ENCODE data around the gene RHBDD1. TPM values are rescaled to one million over a fixed set of nuclear protein-coding genes. Genes with fewer than 3 reads are reported as not detected.

RHBDD1 gene
- total and polyA plus RNA-seq, 9 donors = 11.5 to 95.8 (median 49.5) TPM

DNA sequence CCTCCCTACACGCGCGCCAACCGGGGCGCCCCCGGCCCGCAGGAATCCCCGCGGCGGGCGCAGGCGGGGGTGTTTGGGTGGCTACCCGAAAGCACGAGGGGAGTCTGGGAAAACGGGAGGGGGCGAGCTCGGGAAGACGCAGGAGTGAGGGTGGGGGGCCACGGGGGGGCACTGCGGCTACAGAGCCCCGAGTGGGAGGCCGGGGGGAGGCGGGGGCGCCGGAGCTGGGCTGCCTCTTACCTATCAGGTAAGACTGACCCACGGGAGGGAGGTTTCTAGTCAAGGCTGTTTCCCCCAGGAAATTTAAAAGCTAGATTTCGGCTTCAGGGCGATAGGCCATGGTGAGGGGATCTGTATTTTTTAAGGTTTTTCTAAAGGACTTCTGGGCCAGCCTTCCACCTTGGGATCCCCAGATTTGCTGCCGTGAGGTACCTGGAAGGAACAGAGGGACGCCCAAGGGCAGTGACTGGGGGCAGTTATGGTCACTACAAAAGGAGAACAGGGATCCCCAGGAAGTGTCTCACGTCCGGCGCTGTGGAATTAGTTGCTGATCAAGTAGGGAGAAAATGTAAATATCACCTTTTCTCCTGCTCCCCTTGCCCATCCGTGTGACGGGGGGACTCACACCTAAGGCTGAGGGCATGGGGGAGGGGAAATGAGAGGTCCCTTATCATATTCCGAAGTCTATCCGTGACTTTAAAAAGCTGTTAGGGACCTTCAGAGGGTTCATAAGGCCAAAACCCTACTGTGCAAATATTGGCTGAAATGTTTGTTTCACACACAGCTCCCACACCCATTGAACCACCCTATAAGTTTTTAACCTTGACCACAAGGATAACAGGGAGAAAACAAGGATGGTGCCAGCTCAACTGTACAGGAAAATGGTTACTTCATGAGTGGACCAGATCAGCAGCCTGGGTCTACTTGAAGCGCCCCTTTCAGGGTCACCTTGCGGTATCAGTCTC lies 35.6 kb upstream of the RHBDD1 start:
- no peaks in the 10 kb centered on the region for H3K36me3 ChIP-seq
- peak overlapping the region; percentile 90 to 96 for H3K27ac ChIP-seq
- peak overlapping the region; percentile 93 for H3K4me3 ChIP-seq
- peaks cover 1% of the 10 kb centered on the region for H3K4me1 ChIP-seq (ENCODE audit: insufficient read depth)
- intact Hi-C loops (cut with DNase I) = loop anchor here (2.0 to 10.0 kb wide), 19 partner anchors 48 to 1133 kb away; no protein-coding TSS in a partner anchor
- no peaks in the 10 kb centered on the region for H3K27me3 ChIP-seq
- no peaks in the 10 kb centered on the region for H3K9me3 ChIP-seq
- WGBS, 3 donors = 1 to 3% (median 3%) methylated on average over 38 to 39 of the region's 39 CpGs
- no peak for TF ChIP-seq POLR2A (IDR thresholded peaks at IDR 0.05)
- TF ChIP-seq EP300 (IDR thresholded peaks at IDR 0.05) = no peak
- TF ChIP-seq, protein P1, sequence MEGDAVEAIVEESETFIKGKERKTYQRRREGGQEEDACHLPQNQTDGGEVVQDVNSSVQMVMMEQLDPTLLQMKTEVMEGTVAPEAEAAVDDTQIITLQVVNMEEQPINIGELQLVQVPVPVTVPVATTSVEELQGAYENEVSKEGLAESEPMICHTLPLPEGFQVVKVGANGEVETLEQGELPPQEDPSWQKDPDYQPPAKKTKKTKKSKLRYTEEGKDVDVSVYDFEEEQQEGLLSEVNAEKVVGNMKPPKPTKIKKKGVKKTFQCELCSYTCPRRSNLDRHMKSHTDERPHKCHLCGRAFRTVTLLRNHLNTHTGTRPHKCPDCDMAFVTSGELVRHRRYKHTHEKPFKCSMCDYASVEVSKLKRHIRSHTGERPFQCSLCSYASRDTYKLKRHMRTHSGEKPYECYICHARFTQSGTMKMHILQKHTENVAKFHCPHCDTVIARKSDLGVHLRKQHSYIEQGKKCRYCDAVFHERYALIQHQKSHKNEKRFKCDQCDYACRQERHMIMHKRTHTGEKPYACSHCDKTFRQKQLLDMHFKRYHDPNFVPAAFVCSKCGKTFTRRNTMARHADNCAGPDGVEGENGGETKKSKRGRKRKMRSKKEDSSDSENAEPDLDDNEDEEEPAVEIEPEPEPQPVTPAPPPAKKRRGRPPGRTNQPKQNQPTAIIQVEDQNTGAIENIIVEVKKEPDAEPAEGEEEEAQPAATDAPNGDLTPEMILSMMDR (IDR thresholded peaks at IDR 0.05) = no peak
- peak in 4 of 5 donors; percentile 73 to 86 (median 81) for DNase-seq

DNA sequence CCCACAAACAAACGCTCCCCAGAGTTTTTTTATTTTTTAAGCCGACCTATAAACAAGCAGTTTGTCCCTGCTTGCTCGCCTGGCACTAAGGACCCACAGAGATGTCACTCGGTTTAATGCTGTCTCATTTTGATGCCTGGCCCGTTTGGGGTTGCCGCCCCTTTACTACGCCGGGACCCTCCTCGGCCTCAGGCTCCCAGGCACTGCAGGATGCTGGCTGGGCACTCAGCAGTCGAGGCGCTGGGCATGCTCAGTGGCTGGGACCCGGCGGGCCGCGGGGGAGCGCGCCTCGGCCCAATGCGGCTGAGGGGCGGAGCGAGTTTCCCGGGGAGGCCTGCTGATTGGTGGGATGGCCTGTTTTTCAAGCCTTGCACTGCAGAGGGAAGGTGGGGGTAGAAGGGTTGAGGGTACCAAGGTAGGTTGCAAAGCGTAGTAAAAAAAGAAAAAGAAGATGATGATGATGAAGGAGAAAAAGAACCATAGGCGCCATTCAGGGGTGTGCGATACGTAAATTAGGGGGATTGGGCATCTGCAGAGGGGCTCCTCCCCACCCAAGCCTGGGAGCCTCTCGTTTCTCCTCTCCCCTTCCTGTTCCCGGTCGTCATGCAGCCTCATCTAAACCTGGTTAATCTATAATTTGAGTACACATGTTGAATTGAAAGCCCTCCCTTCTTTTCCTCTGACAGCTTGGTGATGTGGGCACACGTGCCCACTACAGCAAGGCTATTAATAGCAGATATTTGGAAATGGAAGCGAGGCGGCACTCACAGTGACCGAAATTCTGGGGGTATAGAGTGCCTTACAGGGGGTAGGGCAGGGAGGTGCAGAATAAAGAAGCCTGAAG lies 34.7 kb upstream of the RHBDD1 start:
- Histone ChIP-seq H3K27ac (peak overlapping the region; percentile 90 to 96), H3K4me1 (ENCODE audit: insufficient read depth) (peaks cover 1% of the 10 kb centered on the region), H3K36me3 (no peaks in the 10 kb centered on the region), H3K9me3 (no peaks in the 10 kb centered on the region), H3K4me3 (peak overlapping the region; percentile 93), H3K27me3 (no peaks in the 10 kb centered on the region)
- intact Hi-C loops (cut with DNase I) = loop anchor here in 3 of 4 donors (2.0 to 10.0 kb wide), 5 partner anchors 906 to 1134 kb away; no protein-coding TSS in a partner anchor
- peak; percentile 90 to 95 (median 92) for DNase-seq
- WGBS, 3 donors = 10 to 25% (median 14%) methylated on average over 33 of the region's 33 CpGs
- TF ChIP-seq, protein P1 (IDR thresholded peaks at IDR 0.05) = no peak
- peak; percentile 73 for TF ChIP-seq POLR2A (IDR thresholded peaks at IDR 0.05)

DNA sequence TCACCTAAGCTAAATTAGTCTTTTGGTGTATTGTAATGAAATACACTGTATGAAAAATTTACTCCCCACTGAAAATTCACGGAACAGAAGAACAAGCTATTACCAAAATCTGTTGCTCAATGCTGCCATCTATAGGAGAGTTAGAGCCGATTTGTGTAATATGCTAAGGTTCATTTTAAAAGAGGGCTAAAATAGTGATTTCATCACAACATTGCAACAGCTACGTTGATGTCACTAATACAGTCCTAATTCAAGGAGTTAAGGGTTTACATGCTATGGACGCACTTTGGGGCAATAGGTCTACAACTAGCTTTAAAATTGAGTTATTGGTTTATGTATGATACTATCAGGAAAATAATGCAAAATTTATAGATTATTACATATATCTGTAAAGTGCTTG lies 33.3 kb upstream of the RHBDD1 start:
- Histone ChIP-seq H3K4me3 (no peak overlapping the region), H3K9me3 (no peaks in the 10 kb centered on the region), H3K4me1 (ENCODE audit: insufficient read depth) (peaks cover 1% of the 10 kb centered on the region), H3K27me3 (no peaks in the 10 kb centered on the region), H3K36me3 (no peaks in the 10 kb centered on the region), H3K27ac (peak overlapping the region in 1 of 2 donors; percentile 28)
- TF ChIP-seq POLR2A (IDR thresholded peaks at IDR 0.05) (no peak), EP300 (IDR thresholded peaks at IDR 0.05) (no peak)
- TF ChIP-seq, protein P1 (IDR thresholded peaks at IDR 0.05) = peak; percentile 56 to 75 (median 69)
- DNase-seq = no peak
- intact Hi-C loops (cut with DNase I) = loop anchor here in 3 of 4 donors (5.0 to 10.0 kb wide), 4 partner anchors 908 to 1135 kb away; no protein-coding TSS in a partner anchor
- WGBS, 3 donors = 1 to 2% (median 1%) methylated on average over 4 of the region's 4 CpGs

DNA sequence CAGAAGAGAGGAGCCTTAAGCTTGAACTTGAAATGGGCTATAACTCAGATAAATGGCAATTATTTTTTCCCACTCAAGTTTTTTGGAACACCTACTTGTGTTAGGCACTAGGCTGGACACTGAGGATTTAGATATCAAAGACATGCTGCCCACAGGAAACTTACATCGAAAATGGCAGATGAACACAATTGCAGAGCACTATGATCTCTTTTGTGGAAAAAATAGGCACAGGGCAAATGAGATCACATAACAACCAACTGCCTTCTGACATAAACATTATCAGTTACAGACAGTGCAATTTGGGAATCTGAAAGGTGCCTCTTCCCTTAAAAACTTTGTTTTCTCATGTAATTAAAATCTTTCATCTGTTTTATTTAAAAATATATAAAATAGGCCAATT lies 32.4 kb upstream of the RHBDD1 start:
- WGBS, 3 donors = 78 to 85% (median 83%) methylated on average over 1 of the region's 1 CpG
- intact Hi-C loops (cut with DNase I) = loop anchor here in 3 of 4 donors (5.0 to 10.0 kb wide), 4 partner anchors 909 to 1136 kb away; no protein-coding TSS in a partner anchor
- no peaks in the 10 kb centered on the region for H3K27me3 ChIP-seq
- H3K4me3 ChIP-seq = no peak overlapping the region
- H3K9me3 ChIP-seq = no peaks in the 10 kb centered on the region
- no peak for TF ChIP-seq EP300 (IDR thresholded peaks at IDR 0.05)
- TF ChIP-seq POLR2A (IDR thresholded peaks at IDR 0.05) = no peak
- TF ChIP-seq, protein P1 (IDR thresholded peaks at IDR 0.05) = no peak
- H3K36me3 ChIP-seq = no peaks in the 10 kb centered on the region
- no peak overlapping the region for H3K27ac ChIP-seq
- peaks cover 1% of the 10 kb centered on the region for H3K4me1 ChIP-seq (ENCODE audit: insufficient read depth)
- DNase-seq = no peak
